CD4-positive, CD25-positive, alpha-beta regulatory T cell (primary cell): Measurements from ENCODE around the gene WDR20. TPM values are rescaled to one million over a fixed set of nuclear protein-coding genes. Genes with fewer than 3 reads are reported as not detected.
A peak's percentile ranks its signal among the peaks of the same experiment; 100 is the strongest.

Source experiments
- ATAC-seq, 2 donors: fragments of 150-1000 bp; cut with Tn5 transposase; one replicate each; pipeline ENCODE4 v1.10.0; 2021; ENCODE audit warnings: low read depth in 2 of 2, moderate number of reproducible peaks in 2 of 2, moderate library complexity in 1 of 2
- DNase-seq, 3 donors: peaks; one replicate each; pipeline versions ENCODE4 v3.0.0 to v3.0.0-alpha.2; 2012 to 2022; ENCODE audit warnings: mixed read lengths in 1 of 3
- H3K27ac ChIP-seq: one replicate; pipeline ENCODE4 v1.7.0; 2013; ENCODE audit warnings: mild to moderate bottlenecking, low read length; ENCODE audit not compliant: insufficient read depth, poor library complexity, severe bottlenecking
- H3K27me3 ChIP-seq: one replicate; pipeline ENCODE4 v1.7.0; 2013; ENCODE audit warnings: low read length; ENCODE audit not compliant: control insufficient read depth, insufficient read depth
- H3K36me3 ChIP-seq: one replicate; pipeline ENCODE4 v1.7.0; 2013; ENCODE audit warnings: mild to moderate bottlenecking, low read length, moderate library complexity; ENCODE audit not compliant: control insufficient read depth, insufficient read depth
- H3K4me1 ChIP-seq: 2 replicates; pipeline ENCODE4 v1.7.0; 2013; ENCODE audit warnings: mild to moderate bottlenecking, low read length; ENCODE audit not compliant: insufficient read depth, control insufficient read depth, poor library complexity, severe bottlenecking
- H3K4me3 ChIP-seq: one replicate; pipeline ENCODE4 v1.7.0; 2013; ENCODE audit warnings: low read depth, mild to moderate bottlenecking, low read length, moderate library complexity
- H3K9me3 ChIP-seq, 2 experiments: 1 replicate in 1 of 2; 2 replicates in 1 of 2; pipeline ENCODE4 v1.7.0; 2013; ENCODE audit warnings: low read length in 2 of 2, mild to moderate bottlenecking in 1 of 2, moderate library complexity in 1 of 2; ENCODE audit not compliant: control insufficient read depth in 2 of 2
- H3K27ac Mint-ChIP-seq, 3 donors: one replicate each; pipeline ENCODE4 v1.8.0; 2020 to 2022; ENCODE audit warnings: mild to moderate bottlenecking in 3 of 3, mixed read lengths in 3 of 3, moderate library complexity in 2 of 3
- H3K27me3 Mint-ChIP-seq: one replicate; pipeline ENCODE4 v1.8.0; 2022; ENCODE audit warnings: mild to moderate bottlenecking, mixed read lengths
- H3K36me3 Mint-ChIP-seq: one replicate; pipeline ENCODE4 v1.8.0; 2020; ENCODE audit warnings: mixed read lengths
- H3K4me1 Mint-ChIP-seq, 4 donors: one replicate each; pipeline ENCODE4 v1.8.0; 2020 to 2022; ENCODE audit warnings: mixed read lengths in 4 of 4, mild to moderate bottlenecking in 1 of 4
- H3K4me3 Mint-ChIP-seq, 4 donors: one replicate each; pipeline ENCODE4 v1.8.0; 2020 to 2022; ENCODE audit warnings: mild to moderate bottlenecking in 4 of 4, mixed read lengths in 4 of 4, moderate library complexity in 3 of 4
- H3K9me3 Mint-ChIP-seq, 7 donors: one replicate each; pipeline ENCODE4 v1.8.0; 2020 to 2022; ENCODE audit warnings: mixed read lengths in 7 of 7, mild to moderate bottlenecking in 3 of 7, moderate library complexity in 2 of 7
- polyA plus RNA-seq, 4 donors: library from polyadenylated mRNA; unstranded; fragments of 300-500 nt; fragmentation: Illumina TruSeq; gene quantifications; one replicate each; pipeline ENCODE4 v1.2.3, GENCODE V29; 2021
- total RNA-seq: library from RNA; stranded (reverse); gene quantifications from one replicate; pipeline ENCODE4 v1.2.3, GENCODE V29; 2022

WDR20 gene
- total and polyA plus RNA-seq, 5 donors from 2014 or later, result 13.0 to 66.7 (median 19.0) TPM

DNA sequence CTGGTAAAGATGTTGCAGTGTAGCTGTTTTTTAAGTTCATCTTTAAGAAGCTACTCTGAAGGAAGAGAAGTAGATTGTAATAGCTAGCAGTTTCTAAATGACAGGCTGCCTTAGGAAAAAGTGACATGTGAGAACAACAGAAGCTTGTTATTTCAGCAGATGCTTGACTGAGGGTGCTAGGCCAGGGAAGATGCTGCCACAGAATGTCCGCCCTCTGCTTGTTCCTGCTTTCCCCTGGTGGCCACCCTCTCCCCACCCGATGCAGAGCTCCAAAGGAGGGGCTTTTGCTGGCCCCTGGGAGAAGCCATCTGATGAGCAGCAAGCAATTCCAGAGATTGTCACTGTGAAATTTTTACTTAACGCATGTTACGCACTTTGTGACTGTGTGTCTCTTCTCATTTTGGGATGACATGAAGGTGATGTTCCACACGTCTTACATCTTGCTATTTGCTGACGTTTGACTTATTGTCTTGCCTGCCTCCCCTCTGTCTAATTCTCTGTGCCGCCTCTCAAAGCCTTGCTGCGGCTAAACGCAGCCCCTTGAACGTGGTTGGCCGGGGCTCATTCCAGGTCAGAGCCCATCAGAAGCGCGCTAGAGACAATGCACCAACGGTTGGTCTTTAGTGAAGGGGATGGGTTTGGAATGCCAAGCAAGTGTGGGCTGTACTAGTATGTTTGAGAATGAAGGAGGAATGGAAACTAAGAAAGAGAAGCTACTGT lies 44.8 kb downstream of the WDR20 start:
- peaks cover 8% of the 10 kb centered on the region for H3K4me1 ChIP-seq
- Mint-ChIP-seq H3K27me3 (no peaks in the 10 kb centered on the region), H3K4me3 (no peak overlapping the region), H3K9me3 (no peaks in the 10 kb centered on the region), H3K27ac (peak overlapping the region in 1 of 3 donors; percentile 7), H3K4me1 (peaks cover 35 to 75% (median 60%) of the 10 kb centered on the region in 4 donors), H3K36me3 (peaks cover 3% of the 10 kb centered on the region)
- peaks cover 3% of the 10 kb centered on the region for H3K36me3 ChIP-seq
- no peaks in the 10 kb centered on the region for H3K9me3 ChIP-seq
- ATAC-seq, result no peak
- no peak overlapping the region for H3K4me3 ChIP-seq
- H3K27ac ChIP-seq, result no peak overlapping the region
- peak in 1 of 3 donors; percentile 10 for DNase-seq
- no peaks in the 10 kb centered on the region for H3K27me3 ChIP-seq

DNA sequence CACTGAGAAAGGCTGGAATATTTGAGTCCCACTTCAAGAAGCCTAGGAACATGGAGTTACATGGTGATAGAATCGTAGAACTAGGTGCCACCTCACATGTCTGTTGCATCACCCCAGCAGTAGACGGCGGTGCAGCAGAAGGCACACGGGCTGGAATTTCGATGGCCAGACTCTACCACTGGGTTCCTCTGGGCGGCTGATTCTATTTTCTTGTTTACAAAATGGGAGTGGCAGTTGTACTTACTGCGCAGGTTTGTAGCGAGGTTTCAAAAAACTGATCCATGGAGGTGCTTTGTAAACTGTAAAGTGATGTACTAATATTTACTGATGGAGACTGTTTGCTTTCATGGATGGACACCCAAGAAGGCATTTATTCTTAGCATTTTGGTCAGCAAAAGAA lies 45.7 kb downstream of the WDR20 start:
- Mint-ChIP-seq H3K27ac (no peak overlapping the region), H3K4me1 (peaks cover 32 to 75% (median 58%) of the 10 kb centered on the region in 4 donors), H3K27me3 (no peaks in the 10 kb centered on the region), H3K36me3 (peaks cover 5% of the 10 kb centered on the region), H3K9me3 (no peaks in the 10 kb centered on the region), H3K4me3 (no peak overlapping the region)
- no peaks in the 10 kb centered on the region for H3K27me3 ChIP-seq
- H3K36me3 ChIP-seq, result peaks cover 2% of the 10 kb centered on the region
- ATAC-seq, result no peak
- no peaks in the 10 kb centered on the region for H3K9me3 ChIP-seq
- H3K27ac ChIP-seq, result no peak overlapping the region
- H3K4me1 ChIP-seq, result peaks cover 8% of the 10 kb centered on the region
- H3K4me3 ChIP-seq, result no peak overlapping the region
- DNase-seq, result no peak

DNA sequence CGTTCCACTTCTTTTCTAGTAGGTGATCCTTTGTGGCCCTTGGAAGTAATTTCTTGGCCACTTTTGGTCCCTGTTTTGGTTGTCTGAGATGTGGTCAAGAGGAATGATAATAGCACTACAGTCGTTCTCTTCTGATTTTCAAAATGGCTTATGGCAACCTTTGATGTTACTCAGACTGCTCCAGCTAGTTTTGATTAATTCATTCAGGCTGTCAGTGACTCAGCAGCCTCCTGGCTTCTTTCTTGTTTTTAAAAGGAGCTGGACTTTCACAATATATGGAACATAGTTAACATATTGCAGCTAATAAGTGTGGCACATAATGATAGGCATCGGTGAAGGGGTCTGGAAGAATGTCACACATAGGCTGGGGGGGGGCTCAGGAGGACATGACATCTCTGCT lies 47.3 kb downstream of the WDR20 start:
- H3K27me3 Mint-ChIP-seq, result no peaks in the 10 kb centered on the region
- H3K4me3 Mint-ChIP-seq, result no peak overlapping the region
- H3K9me3 ChIP-seq, result no peaks in the 10 kb centered on the region
- peaks cover 8% of the 10 kb centered on the region for H3K4me1 ChIP-seq
- peaks cover 30 to 75% (median 49%) of the 10 kb centered on the region in 4 donors for H3K4me1 Mint-ChIP-seq
- no peak overlapping the region for H3K27ac ChIP-seq
- peak overlapping the region in 2 of 3 donors; percentile 53 to 90 for H3K27ac Mint-ChIP-seq
- DNase-seq, result no peak
- no peak for ATAC-seq
- no peaks in the 10 kb centered on the region for H3K27me3 ChIP-seq
- peaks cover 2% of the 10 kb centered on the region for H3K36me3 ChIP-seq
- no peak overlapping the region for H3K4me3 ChIP-seq
- H3K36me3 Mint-ChIP-seq, result peaks cover 5% of the 10 kb centered on the region
- no peaks in the 10 kb centered on the region for H3K9me3 Mint-ChIP-seq

DNA sequence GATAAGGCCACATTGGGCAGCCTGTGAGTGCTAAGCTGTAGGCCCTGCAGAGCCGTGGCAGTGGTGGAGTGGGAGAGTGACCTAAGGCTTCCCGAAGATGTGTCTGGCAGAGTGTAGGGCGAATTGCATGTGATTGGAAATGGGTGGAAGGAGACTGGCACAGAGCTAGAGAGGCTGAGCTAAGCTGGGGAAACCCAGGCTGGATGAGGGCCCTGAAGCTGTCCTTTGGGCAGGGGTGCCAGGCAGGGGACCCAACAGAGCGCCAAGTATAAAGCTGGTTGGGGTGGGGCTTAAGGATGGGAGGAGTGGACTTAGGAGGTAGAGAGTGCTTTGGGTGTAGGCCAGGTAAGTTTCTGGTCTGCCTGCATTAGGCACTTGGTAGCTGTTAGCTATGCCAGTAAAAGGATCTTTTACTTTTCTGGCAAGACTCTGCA lies 47.9 kb downstream of the WDR20 start:
- Histone ChIP-seq H3K4me3 (no peak overlapping the region), H3K9me3 (no peaks in the 10 kb centered on the region), H3K27me3 (no peaks in the 10 kb centered on the region), H3K36me3 (peaks cover 2% of the 10 kb centered on the region), H3K27ac (no peak overlapping the region), H3K4me1 (peaks cover 8% of the 10 kb centered on the region)
- peak overlapping the region; percentile 48 to 90 (median 53) for H3K27ac Mint-ChIP-seq
- H3K4me3 Mint-ChIP-seq, result no peak overlapping the region
- peaks cover 26 to 72% (median 48%) of the 10 kb centered on the region in 4 donors for H3K4me1 Mint-ChIP-seq
- no peaks in the 10 kb centered on the region for H3K9me3 Mint-ChIP-seq
- H3K36me3 Mint-ChIP-seq, result peaks cover 5% of the 10 kb centered on the region
- ATAC-seq (no peak), DNase-seq (no peak)
- H3K27me3 Mint-ChIP-seq, result no peaks in the 10 kb centered on the region

DNA sequence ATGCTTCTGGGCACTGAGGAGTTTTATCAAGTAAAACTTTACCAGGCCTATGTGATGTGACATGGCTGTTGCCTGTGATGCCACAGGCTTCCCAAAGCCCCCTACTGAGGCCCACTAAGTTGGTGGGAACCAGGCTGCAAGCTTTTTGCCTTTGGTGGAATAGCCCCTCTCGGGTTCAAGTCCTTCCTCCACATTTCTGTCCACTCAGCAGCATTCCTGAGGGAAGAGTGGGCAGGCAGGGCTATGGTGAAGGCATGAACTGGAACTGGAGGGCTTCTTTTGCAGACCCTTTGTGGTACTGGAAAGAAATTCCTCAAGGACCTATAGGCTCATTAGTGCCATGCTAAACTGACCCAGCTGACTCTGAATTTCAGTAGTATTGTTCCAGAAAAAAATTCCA lies 48.5 kb downstream of the WDR20 start:
- Histone ChIP-seq H3K4me3 (no peak overlapping the region), H3K36me3 (peaks cover 2% of the 10 kb centered on the region), H3K27me3 (no peaks in the 10 kb centered on the region), H3K27ac (no peak overlapping the region), H3K9me3 (no peaks in the 10 kb centered on the region), H3K4me1 (peaks cover 8% of the 10 kb centered on the region)
- Mint-ChIP-seq H3K27me3 (no peaks in the 10 kb centered on the region), H3K36me3 (peaks cover 5% of the 10 kb centered on the region), H3K27ac (no peak overlapping the region), H3K9me3 (no peaks in the 10 kb centered on the region), H3K4me1 (peaks cover 20 to 68% (median 44%) of the 10 kb centered on the region in 4 donors), H3K4me3 (no peak overlapping the region)
- no peak for ATAC-seq
- no peak for DNase-seq

DNA sequence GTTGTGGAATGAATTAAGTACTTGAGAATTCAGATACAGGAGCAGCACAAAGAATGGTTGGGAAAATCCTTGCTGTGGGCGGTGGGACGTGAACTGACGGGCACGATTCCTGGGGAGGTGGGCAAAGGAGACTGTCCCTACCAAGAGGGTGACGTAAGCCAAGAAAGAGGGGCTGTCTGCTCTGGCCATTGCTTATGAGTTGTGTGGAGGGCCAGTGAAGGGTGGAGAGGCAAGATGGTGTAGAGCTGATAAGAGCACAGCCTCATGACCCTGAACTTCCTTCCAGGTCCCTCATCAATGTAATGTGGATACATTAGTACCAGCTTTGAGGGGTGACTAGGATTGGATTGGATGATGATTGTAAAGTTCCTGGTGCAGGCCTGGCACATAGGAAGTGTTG lies 50.2 kb downstream of the WDR20 start:
- H3K9me3 ChIP-seq, result no peaks in the 10 kb centered on the region
- no peak overlapping the region for H3K4me3 ChIP-seq
- no peaks in the 10 kb centered on the region for H3K27me3 Mint-ChIP-seq
- H3K27ac ChIP-seq, result no peak overlapping the region
- no peaks in the 10 kb centered on the region for H3K9me3 Mint-ChIP-seq
- no peak overlapping the region for H3K4me3 Mint-ChIP-seq
- peaks cover 3% of the 10 kb centered on the region for H3K36me3 Mint-ChIP-seq
- peaks cover 10 to 62% (median 38%) of the 10 kb centered on the region in 4 donors for H3K4me1 Mint-ChIP-seq
- H3K36me3 ChIP-seq, result peaks cover 6% of the 10 kb centered on the region
- DNase-seq (no peak), ATAC-seq (no peak)
- H3K27me3 ChIP-seq, result no peaks in the 10 kb centered on the region
- H3K4me1 ChIP-seq, result peaks cover 8% of the 10 kb centered on the region
- H3K27ac Mint-ChIP-seq, result peak overlapping the region in 2 of 3 donors; percentile 37 to 66

DNA sequence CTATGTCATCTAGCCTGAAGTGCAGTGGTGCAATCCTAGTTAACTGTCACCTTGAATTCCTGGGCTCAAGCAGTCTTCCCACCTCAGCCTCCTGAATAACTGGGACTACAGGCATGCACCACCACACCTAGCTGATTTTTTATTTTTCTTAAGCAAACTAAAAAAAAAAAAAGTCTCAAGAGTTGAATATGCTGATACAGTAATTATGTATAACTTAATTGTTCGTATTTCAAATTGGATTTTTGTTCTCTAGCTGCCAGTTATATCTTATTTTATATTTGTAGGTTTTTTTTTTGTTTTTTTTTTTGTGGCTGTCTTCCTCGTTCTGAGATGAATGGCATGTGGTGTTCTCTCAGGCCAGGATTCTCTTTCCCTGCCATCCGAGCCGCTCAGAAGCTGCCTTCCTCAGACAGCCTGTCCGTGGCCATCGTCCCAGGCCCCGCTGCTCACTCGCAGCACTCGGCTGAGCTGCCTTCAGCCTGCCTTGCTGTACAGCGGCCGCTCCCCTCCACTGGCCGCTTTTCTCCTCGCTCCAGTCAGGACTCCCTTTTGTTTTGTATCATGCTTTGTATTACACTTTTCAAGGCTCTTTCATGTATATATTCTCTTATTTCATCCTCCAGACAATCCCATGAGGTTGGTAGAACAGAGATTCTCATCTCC lies 53.3 kb downstream of the WDR20 start:
- H3K4me1 ChIP-seq, result peaks cover 3% of the 10 kb centered on the region
- H3K4me3 ChIP-seq, result no peak overlapping the region
- H3K4me1 Mint-ChIP-seq, result peaks cover 6 to 50% (median 29%) of the 10 kb centered on the region in 4 donors
- DNase-seq (no peak), ATAC-seq (no peak)
- H3K27me3 Mint-ChIP-seq, result no peaks in the 10 kb centered on the region
- peaks cover 19% of the 10 kb centered on the region for H3K36me3 Mint-ChIP-seq
- H3K9me3 ChIP-seq, result no peaks in the 10 kb centered on the region
- H3K27ac Mint-ChIP-seq, result no peak overlapping the region
- H3K36me3 ChIP-seq, result peaks cover 29% of the 10 kb centered on the region
- no peaks in the 10 kb centered on the region for H3K27me3 ChIP-seq
- H3K9me3 Mint-ChIP-seq, result no peaks in the 10 kb centered on the region
- H3K27ac ChIP-seq, result no peak overlapping the region
- no peak overlapping the region for H3K4me3 Mint-ChIP-seq
